ENCODE results near the gene AGBL5.

AGBL5 gene

DNA sequence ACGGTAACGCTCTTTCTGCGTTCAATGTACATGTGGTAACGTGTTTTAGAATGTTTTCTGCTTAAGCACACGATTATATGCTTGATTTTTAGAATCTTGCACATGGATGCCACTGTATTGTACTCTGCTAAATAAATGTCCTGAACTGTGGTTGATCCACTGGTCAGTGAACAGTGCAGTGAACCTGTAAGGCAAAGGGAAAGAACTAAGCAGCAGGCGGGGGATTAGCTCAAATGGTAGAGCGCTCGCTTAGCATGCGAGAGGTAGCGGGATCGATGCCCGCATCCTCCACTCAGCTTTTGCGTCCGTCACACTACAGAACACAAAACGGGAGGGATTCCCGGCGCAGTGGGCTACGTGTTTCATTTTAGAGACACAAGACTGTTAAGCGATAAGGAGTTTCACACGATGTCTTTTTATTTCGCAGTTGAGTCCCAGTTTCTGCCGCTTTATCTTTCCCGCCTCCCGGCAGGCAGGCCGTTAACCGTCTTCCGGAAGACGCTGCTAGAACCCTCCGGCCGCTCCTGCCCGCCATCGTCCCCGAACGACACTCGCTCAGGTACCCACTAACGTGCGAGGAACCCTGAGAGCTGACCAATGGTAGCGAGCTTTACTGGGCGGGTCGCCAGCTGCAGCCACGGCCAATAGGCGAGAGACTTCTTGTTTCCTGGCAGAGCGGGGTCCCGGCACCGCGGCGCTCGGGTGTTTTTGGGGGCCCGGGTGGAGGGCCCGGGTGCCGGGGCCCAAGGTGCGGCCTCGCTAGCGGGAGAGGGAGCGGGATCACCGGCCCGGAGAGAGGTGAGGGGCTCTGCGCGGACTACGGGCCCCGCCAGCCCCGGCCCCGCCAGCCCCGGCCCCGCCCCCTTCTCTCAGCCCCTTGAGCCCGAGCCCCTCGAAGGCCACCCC lies at the start of gene AGBL5:
AGBL5 (plus strand) TSS at position 673 of the 906 bp plus-strand sequence. CDS start 1,291 bp downstream, outside the sequence.
- DNase-seq = peak; percentile 93

- no peak for DNase-seq
These were observed 49.5 kb upstream of the AGBL5 start for GRCh38 chr2:27001950-27002349.

- DNase-seq = peak; percentile 35
These were observed 48.5 kb upstream of the AGBL5 start for GRCh38 chr2:27003007-27003406.

DNA sequence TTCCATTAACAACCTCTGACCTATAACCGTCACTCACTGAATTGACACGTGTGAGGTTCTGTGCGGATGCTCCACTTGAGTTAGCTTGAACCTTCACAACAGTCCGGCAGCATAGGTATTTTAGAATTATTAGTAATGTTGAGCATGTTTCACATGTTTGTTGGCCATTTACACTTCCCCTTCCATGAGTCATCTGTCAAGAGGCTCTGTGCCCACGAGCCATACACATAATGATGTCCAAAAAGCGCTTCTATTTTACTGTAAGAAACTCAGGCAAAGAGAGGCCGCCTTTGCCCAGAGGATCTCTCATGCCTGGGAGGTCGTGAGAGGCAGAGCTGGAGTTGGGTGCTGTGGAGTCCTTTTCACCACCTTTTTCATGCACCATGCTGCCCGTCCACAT lies 47.6 kb upstream of the AGBL5 start:
- peak; percentile 77 for DNase-seq

DNA sequence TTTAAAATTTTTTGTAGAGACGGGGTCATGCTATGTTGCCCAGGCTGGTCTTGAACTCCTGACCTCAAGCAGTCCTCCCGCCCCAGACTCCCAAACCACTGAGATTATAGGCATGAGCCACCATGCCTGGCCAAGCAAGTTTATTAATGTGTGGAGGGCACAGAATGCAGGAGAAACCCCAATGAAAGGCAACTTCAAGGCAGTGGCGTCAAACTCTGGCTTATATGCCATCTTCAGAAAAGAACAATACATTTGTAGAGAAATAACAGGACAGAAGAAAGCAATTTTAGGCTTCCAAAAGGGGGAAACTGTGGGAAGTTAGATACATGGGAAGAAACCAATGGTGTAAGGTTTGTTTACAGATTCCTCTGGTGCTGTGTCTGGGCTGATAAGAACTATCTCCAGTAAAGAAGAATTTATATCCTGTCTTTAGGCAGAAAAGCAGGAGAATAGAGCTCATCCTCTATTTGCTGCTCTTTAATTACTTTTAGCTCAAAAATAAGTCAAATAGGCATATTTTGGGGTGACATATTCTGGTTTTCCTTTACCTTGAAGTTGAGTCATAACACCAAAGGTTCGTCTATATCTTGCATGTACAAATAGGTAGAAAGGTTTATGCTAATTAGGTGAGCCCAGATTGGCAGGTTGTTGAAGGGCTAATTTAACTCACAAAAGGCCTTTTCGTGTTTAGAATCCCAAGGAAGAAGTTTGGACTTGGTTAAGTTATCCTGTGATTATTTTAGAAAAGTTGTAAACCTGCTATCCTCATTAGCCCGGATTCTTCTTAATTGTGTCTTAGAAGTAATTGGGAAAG lies 44.7 kb upstream of the AGBL5 start:
- no peak for DNase-seq

GRCh38 chr2:27007416-27008374 lies 43.8 kb upstream of the AGBL5 start:
- DNase-seq = no peak

- no peak for DNase-seq
These were observed 42.8 kb upstream of the AGBL5 start for GRCh38 chr2:27008678-27009077.

DNA sequence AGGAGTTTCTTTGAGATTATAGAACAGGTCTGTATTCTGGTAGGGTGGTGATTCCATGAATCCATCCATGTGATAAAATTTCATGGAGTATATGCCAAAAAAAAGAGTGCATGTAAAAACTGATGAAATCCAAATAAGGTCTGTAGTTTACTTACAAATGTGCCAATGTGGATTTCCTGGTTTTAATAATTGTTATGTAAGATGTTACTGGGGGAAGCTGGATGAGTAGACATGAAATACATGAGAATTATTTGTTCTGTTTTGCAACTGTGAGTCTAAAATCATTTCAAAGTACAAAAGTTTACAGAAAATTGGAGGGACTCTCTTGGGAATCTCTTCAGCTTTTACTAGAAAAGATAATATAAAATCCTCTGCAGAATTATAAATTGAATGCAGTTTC lies 42.4 kb upstream of the AGBL5 start:
- no peak for DNase-seq

GRCh38 chr2:27009716-27010115 lies 41.8 kb upstream of the AGBL5 start:
- no peak for DNase-seq

GRCh38 chr2:27010139-27010538 lies 41.3 kb upstream of the AGBL5 start:
- no peak for DNase-seq

DNA sequence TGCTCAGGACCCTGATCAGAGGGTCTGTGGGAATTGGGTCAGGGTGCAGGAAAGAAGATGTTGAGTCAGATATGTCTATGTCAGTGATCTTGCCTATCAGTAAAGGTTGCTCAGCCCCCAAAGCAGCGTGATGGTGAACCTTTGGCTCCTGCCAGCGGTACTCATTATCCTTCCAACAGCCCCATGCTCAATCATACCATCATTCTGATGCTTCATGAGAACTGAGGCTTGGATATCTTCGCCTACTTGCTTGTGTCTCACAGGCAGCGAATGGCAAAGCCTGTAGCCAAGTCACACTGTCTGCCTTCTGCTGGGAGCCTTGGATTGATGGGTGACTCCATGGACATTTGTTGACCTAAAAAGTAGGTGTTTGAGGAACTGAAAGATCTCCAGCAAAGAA lies 37.7 kb upstream of the AGBL5 start:
- no peak for DNase-seq

- no peak for DNase-seq
These were observed 36.6 kb upstream of the AGBL5 start for GRCh38 chr2:27014771-27015433.

DNA sequence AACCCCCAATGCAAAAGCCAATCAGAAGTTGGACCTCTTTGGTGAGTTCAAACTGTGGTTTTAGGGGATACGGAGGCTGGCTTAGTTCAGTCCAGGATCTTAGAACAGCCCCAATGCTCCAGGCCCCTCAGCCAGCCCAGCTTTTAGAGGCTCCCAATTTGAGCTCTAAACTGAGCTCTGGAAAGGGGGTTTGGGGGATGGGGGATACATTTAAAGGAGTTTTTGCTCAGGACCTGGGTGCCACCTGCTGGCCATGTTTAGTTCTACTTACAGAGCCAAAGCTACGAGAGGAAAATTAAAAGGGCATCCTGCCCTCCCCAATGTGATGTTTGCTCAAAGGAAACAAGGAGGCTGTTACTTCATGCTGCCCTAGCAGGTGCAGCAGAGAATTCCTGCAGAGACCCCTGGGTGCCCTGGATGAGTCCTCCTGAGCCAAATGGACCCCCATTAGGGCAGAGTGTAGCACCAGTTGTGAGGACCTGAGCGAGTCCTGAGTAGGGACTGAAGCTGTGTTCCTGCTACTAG lies 34.6 kb upstream of the AGBL5 start:
- DNase-seq = peak; percentile 67

GRCh38 chr2:27018142-27018541 lies 33.3 kb upstream of the AGBL5 start:
- DNase-seq = no peak

- DNase-seq = no peak
These were observed 32.0 kb upstream of the AGBL5 start for GRCh38 chr2:27019459-27019858.

DNA sequence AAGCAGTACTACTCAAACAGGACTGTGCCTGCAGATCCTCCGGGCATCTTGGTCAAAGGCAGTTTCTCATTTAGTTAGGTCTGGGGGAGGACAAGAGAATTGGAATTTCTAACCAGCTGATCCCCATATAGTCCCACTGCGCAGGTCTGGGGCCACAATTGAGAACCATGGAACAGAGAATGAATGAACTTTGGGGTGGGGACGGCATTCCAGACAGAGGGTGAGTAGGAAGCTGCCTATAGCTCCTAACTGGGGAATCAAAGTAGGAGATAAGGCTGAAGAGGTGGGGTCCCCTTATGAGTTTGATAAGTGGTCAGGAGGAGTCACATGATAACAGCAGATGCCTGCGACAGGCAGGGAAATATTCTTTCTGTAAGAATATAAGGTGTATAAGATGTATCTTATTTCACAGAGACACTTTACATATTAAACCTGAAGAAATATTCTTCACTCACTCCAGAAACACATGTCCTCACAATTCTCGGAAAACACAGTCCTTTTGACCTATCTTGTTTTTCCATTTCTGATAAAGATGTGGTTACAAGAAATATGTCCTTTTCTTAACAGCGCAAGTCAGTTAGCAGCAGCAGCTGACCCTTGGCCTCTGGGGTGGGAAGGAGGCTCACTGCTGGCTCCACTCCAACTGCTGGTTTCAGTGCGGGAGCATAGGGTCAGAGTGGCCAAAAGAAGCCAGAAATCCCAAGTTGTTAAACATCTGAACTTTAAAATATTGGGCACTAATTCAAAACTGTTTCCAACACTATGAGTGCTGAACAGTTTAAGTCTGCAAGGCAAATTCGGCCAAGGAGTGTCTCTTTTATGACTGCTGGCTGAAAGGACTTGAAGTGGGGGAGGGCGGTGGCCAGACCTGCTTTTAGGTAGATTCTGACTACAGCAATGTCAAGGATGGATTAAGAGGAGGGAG lies 31.3 kb upstream of the AGBL5 start:
- DNase-seq = no peak

- DNase-seq = no peak
These were observed 30.0 kb upstream of the AGBL5 start for GRCh38 chr2:27021253-27022049.

- no peak for DNase-seq
These were observed 27.7 kb upstream of the AGBL5 start for GRCh38 chr2:27023740-27024139.

DNA sequence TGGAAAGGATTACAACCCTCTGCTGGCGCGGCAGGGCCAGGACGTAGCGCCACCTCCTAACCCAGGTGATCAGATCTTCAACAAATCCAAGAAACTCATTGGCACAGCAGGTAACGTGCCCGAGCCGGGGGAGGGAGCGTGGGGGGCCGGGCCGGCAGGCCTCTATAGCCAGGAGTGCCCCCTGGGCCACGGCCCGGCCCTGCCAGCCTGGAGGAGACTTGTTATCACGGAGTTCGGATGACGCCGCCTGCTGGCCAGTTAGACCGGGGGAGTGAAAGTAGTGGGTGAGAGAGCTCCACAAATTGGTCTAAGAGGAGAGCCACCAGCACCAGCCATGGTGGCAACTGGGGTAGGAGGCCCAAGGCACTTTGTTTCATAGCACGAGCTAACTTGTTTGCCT lies 27.3 kb upstream of the AGBL5 start:
- DNase-seq = no peak

DNA sequence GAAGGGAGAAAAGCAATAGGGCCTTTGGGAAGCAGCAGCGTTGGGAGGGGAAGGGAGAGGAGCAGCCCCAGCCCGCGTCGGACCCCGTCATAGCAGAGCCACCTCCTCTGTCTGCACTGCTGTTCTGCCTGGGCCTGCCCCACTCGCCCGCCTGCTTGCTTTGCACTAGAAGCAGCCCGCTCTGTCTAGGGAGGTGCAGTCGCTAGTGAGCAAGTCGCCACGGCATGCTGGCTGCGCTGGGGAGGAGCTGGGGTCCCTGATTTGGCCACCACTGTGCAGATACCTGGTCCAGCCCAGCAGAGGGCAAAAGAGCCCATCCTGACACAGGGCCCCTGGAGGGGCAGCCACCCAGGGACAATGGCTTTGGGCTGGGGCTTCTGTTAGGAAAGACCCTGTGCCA lies 26.7 kb upstream of the AGBL5 start:
- DNase-seq = no peak

All from suppressor macrophage treated with lipopolysaccharide for 4 hours (primary cell).